Activated naive CD8-positive, alpha-beta T cell treated with anti-CD3 and anti-CD28 coated beads, Interleukin-2, amount 10 ng/mL, durations not matched to agents 7 days and 5 days (primary cell): Measurements from ENCODE around the gene ZNF428. TPM values are rescaled to one million over a fixed set of nuclear protein-coding genes. Genes with fewer than 3 reads are reported as not detected.
"Not testable (repeated sequence)": the region's sequence is repeated elsewhere in the genome, so short reads cannot be mapped to it uniquely, and the experiment has no call there.

Experiments
- ATAC-seq: fragments of 150-1000 bp; cut with Tn5 transposase; one replicate; pipeline ENCODE4 v1.10.0; 2021; ENCODE audit warnings: low read depth, moderate library complexity
- POLR2A ChIA-PET: fragments of 350-600 bp; sonication (Branson Sonifier 250); formaldehyde crosslinking; loops from one replicate; lab custom pipeline; 2021; ENCODE audit warnings: antibody characterized with exemption; lab: Charles Lee
- DNase-seq: peaks from one replicate; pipeline ENCODE4 v3.0.0; 2021
- H3K27ac Mint-ChIP-seq: one replicate; pipeline ENCODE4 v1.8.0; 2022; ENCODE audit warnings: mild to moderate bottlenecking, mixed read lengths
- H3K27me3 Mint-ChIP-seq: one replicate; pipeline ENCODE4 v1.8.0; 2022; ENCODE audit warnings: mild to moderate bottlenecking, moderate library complexity, mixed read lengths
- H3K36me3 Mint-ChIP-seq: one replicate; pipeline ENCODE4 v1.8.0; 2021; ENCODE audit warnings: mild to moderate bottlenecking, mixed read lengths
- H3K4me1 Mint-ChIP-seq: one replicate; pipeline ENCODE4 v1.8.0; 2021; ENCODE audit warnings: mixed read lengths
- H3K4me3 Mint-ChIP-seq: one replicate; pipeline ENCODE4 v1.8.0; 2022; ENCODE audit warnings: mild to moderate bottlenecking, moderate library complexity, mixed read lengths
- H3K9me3 Mint-ChIP-seq: one replicate; pipeline ENCODE4 v1.8.0; 2021; ENCODE audit warnings: mixed read lengths
- total RNA-seq, 2 experiments: library from RNA; stranded (reverse); gene quantifications; one replicate each; pipeline ENCODE4 v1.2.3, GENCODE V29; 2021

ZNF428 gene
- total RNA-seq, 2 experiments from 2014 or later = 23.3 to 23.7 TPM

GRCh38 chr19:43651758-43652545, 32.5 kb upstream of the ZNF428 start:
- Mint-ChIP-seq H3K4me3 (no peak overlapping the region), H3K27me3 (no peaks in the 10 kb centered on the region), H3K9me3 (no peaks in the 10 kb centered on the region), H3K36me3 (peaks cover 28% of the 10 kb centered on the region), H3K4me1 (peaks cover 1% of the 10 kb centered on the region), H3K27ac (no peak overlapping the region)
- ATAC-seq (peak; percentile 60), DNase-seq (peak; percentile 54)
- POLR2A ChIA-PET = no interaction called here

DNA sequence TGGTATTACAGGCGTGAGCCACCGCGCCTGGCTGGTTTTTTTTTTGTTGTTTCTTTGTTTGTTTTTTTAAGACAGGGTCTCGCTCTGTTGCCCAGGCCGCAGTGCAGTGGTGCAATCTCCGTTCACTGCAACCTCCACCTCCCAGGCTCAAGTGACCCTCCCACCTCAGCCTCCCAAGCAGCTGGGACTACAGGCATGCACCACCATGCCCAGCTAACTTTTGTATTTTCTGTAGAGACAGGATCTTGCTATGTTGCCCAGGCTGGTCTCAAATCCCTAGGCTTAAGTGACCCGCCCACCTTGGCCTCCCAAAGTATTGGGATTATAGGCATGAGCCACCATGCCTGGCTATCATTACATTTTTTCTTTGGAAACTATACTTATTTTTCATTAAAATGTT, 30.8 kb upstream of the ZNF428 start:
- POLR2A ChIA-PET = not testable (repeated sequence)

GRCh38 chr19:43649514-43649913, 30.1 kb upstream of the ZNF428 start:
- ATAC-seq = no peak

More for the DNA sequence above, 30.8 kb upstream of the ZNF428 start:
- peaks cover 21% of the 10 kb centered on the region for H3K36me3 Mint-ChIP-seq
- DNase-seq, H3K9me3 Mint-ChIP-seq, H3K27ac Mint-ChIP-seq, H3K4me1 Mint-ChIP-seq, ATAC-seq, H3K27me3 Mint-ChIP-seq, H3K4me3 Mint-ChIP-seq: not testable (repeated sequence)

DNA sequence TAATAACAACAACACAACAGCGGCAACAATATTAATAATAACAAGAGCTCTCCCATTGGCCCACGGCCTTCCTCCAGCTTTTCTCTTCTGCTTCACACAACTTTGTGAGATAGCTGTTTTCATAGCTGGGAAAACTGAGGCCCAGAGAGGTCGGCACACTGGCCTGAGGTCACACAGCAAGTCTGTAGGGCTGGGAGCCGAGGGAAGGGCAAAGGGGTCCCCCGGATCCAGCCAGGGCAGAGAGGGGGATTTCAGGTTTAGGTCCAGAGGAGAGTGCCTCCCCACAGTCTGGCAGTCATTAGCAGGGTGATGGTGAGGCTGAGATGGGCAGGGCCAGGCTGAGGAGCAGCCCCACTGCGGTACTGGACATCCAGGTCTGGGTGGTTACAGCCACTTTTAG, 29.2 kb upstream of the ZNF428 start:
- Mint-ChIP-seq H3K4me3 (no peak overlapping the region), H3K27me3 (peaks cover 2% of the 10 kb centered on the region), H3K9me3 (no peaks in the 10 kb centered on the region), H3K36me3 (peaks cover 14% of the 10 kb centered on the region), H3K27ac (no peak overlapping the region), H3K4me1 (peaks cover 1% of the 10 kb centered on the region)
- ATAC-seq (no peak), DNase-seq (no peak)
- POLR2A ChIA-PET = interaction anchor here (0.9 kb wide), 1 partner anchor 30 kb away, joined by 6 read pairs; no protein-coding TSS in a partner anchor

More at GRCh38 chr19:43649514-43649913, 30.1 kb upstream of the ZNF428 start:
- Mint-ChIP-seq H3K4me1 (peaks cover 1% of the 10 kb centered on the region), H3K4me3 (no peak overlapping the region), H3K27me3 (peaks cover 2% of the 10 kb centered on the region), H3K9me3 (no peaks in the 10 kb centered on the region), H3K36me3 (peaks cover 17% of the 10 kb centered on the region), H3K27ac (no peak overlapping the region)
- POLR2A ChIA-PET = no interaction called here
- DNase-seq = no peak

GRCh38 chr19:43644181-43644580, 24.8 kb upstream of the ZNF428 start:
- peaks cover 21% of the 10 kb centered on the region for H3K27me3 Mint-ChIP-seq
- H3K27ac Mint-ChIP-seq = no peak overlapping the region
- peaks cover 5% of the 10 kb centered on the region for H3K4me1 Mint-ChIP-seq
- DNase-seq (no peak), ATAC-seq (no peak)
- no peak overlapping the region for H3K4me3 Mint-ChIP-seq
- POLR2A ChIA-PET = interaction anchor here (0.7 kb wide), 1 partner anchor 61 kb away, joined by 3 read pairs; no protein-coding TSS in a partner anchor
- peaks cover 8% of the 10 kb centered on the region for H3K36me3 Mint-ChIP-seq
- no peaks in the 10 kb centered on the region for H3K9me3 Mint-ChIP-seq

DNA sequence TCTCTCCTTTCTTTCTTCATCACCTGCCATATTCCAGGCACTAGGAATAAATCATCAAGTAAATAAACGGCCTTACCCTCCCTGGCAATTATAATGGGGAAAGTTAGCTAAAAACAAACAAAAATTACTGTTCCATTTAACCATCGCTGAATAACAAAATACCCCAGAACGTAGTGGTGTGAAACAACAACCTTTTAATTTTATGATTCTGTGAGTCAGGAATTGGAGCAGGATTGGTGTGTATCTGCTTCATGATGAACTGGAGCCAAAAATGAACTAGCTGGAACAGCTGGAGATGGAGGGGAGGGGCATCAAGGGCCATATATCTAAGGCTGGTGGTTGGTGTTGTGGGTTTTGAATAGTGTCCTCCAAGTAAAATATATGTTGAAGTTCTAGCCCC, 23.9 kb upstream of the ZNF428 start:
- POLR2A ChIA-PET = no interaction called here
- peaks cover 29% of the 10 kb centered on the region for H3K27me3 Mint-ChIP-seq
- H3K4me3 Mint-ChIP-seq = no peak overlapping the region
- no peak for DNase-seq
- H3K27ac Mint-ChIP-seq = no peak overlapping the region
- no peak for ATAC-seq
- H3K36me3 Mint-ChIP-seq = peaks cover 7% of the 10 kb centered on the region
- peaks cover 9% of the 10 kb centered on the region for H3K4me1 Mint-ChIP-seq
- H3K9me3 Mint-ChIP-seq = no peaks in the 10 kb centered on the region

GRCh38 chr19:43642531-43642930, 23.1 kb upstream of the ZNF428 start:
- no peaks in the 10 kb centered on the region for H3K9me3 Mint-ChIP-seq
- no peak for ATAC-seq
- POLR2A ChIA-PET = no interaction called here
- no peak for DNase-seq
- peaks cover 37% of the 10 kb centered on the region for H3K27me3 Mint-ChIP-seq
- H3K4me3 Mint-ChIP-seq = no peak overlapping the region
- no peak overlapping the region for H3K27ac Mint-ChIP-seq
- peaks cover 9% of the 10 kb centered on the region for H3K4me1 Mint-ChIP-seq
- peaks cover 7% of the 10 kb centered on the region for H3K36me3 Mint-ChIP-seq

DNA sequence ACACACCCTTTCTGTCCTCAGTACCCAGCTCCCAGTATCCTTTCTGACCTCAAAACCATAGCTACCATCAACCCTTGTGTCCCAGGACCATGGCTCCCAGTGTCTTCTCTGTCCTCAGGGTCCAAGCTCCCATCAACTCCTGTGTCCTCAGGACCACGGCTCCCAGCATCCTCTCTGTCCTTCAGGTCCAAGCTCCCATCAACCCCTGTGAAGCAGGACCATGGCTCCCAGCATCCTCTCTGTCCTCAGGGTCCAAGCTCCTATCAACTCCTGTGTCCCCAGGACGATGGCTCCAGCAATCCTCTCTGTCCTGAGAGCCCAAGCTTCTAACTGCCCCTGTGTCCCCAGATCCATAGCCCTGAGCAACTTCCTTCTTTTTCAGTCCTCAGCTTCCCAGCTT, 21.9 kb upstream of the ZNF428 start:
- Mint-ChIP-seq H3K27me3 (peaks cover 45% of the 10 kb centered on the region), H3K9me3 (no peaks in the 10 kb centered on the region), H3K4me3 (no peak overlapping the region), H3K36me3 (peaks cover 3% of the 10 kb centered on the region), H3K27ac (no peak overlapping the region), H3K4me1 (peaks cover 10% of the 10 kb centered on the region)
- POLR2A ChIA-PET = interaction anchor here (0.6 kb wide), 1 partner anchor 84 kb away, joined by 3 read pairs; no protein-coding TSS in a partner anchor
- DNase-seq (no peak), ATAC-seq (no peak)

DNA sequence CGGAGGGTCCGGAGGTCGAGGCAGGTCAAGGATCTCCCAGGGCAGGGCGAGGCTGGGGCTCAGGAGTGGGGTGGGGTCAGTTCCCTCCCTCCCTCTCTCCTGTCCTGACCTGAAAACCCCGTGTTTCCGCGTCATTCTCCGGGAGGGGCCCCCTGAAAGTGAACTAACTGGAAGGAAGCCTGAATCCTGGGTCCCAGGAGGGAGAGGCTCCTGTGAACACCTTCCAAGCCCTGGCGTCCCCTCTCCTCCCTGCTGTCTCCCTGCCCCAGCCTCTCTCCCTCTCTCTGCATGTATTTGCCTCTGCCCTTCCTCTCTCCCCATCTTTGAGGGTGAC, 21.0 kb upstream of the ZNF428 start:
- Mint-ChIP-seq H3K27me3 (peaks cover 45% of the 10 kb centered on the region), H3K36me3 (no peaks in the 10 kb centered on the region), H3K4me3 (peak overlapping the region; percentile 75), H3K9me3 (no peaks in the 10 kb centered on the region), H3K4me1 (peaks cover 10% of the 10 kb centered on the region), H3K27ac (peak overlapping the region; percentile 26)
- no peak for DNase-seq
- POLR2A ChIA-PET = no interaction called here
- no peak for ATAC-seq

DNA sequence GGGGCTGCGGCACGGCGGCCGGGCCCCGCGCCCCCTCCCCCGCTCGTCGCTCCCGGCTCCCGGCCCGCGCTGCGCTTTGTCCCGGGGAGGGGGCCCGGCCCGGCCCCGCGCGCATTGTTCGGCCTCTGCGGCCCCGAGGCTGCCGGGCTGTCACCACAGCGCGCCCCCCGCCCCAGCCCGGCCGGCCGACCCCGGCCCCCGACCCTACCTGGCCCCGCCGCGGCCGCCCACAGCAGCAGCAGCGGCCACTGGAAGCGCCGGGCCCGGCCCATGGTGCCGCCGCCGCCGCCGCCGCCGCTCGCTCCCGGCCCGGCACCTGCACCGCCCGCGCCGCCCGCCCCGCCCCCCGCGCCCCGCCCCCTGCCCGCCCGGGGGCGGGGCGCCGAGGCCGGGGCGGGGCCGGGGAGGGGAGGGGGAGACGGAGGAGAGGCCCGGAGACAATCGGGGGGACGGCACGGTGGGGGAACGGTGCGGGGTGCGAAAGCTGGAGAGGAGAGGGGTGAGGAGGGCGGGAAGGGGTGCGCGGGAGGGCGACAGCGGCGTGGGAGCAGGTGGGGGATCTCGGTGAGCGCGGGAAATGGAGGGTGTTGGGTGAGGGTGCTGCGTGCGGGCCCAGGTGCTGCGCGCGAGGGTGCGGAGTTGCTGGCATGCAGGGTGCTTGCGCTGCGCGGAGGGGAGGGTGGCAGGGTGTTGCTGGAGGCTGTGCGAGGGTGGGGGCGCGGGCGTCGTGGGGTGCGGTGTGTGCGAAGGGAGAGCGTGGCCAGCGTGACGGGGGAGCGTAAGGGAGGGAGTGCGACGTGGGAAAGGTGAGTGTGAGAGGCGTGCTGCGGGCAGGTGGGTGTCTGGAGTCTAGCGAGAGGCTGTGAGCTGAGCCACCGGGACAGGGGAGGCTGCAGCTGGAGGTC, 20.3 kb upstream of the ZNF428 start, which contains the start of gene CADM4:
Gene CADM4, minus strand, starts transcription at position 332 of the 905 bp plus-strand sequence. Its CDS starts 60 bp downstream, at position 272.
- no peaks in the 10 kb centered on the region for H3K36me3 Mint-ChIP-seq
- peaks cover 45% of the 10 kb centered on the region for H3K27me3 Mint-ChIP-seq
- peaks cover 11% of the 10 kb centered on the region for H3K4me1 Mint-ChIP-seq
- H3K9me3 Mint-ChIP-seq = no peaks in the 10 kb centered on the region
- peak within 1 kb of the TSS; percentile 75 for H3K4me3 Mint-ChIP-seq
- POLR2A ChIA-PET = no interaction called here
- ATAC-seq = peak; percentile 73
- H3K27ac Mint-ChIP-seq = peak within 1 kb of the TSS; percentile 65
- DNase-seq = peak; percentile 67

- POLR2A ChIA-PET = no interaction called here
- DNase-seq (no peak), ATAC-seq (no peak)
- H3K27me3 Mint-ChIP-seq = peaks cover 45% of the 10 kb centered on the region
- H3K27ac Mint-ChIP-seq = peak overlapping the region; percentile 65
- no peaks in the 10 kb centered on the region for H3K9me3 Mint-ChIP-seq
- peaks cover 11% of the 10 kb centered on the region for H3K4me1 Mint-ChIP-seq
- peak overlapping the region; percentile 72 for H3K4me3 Mint-ChIP-seq
- no peaks in the 10 kb centered on the region for H3K36me3 Mint-ChIP-seq
Measured at GRCh38 chr19:43638995-43639518, 19.6 kb upstream of the ZNF428 start.

- DNase-seq = no peak
- H3K4me1 Mint-ChIP-seq = peaks cover 11% of the 10 kb centered on the region
- H3K27ac Mint-ChIP-seq = no peak overlapping the region
- H3K27me3 Mint-ChIP-seq = peaks cover 47% of the 10 kb centered on the region
- no peak for ATAC-seq
- H3K36me3 Mint-ChIP-seq = no peaks in the 10 kb centered on the region
- peak overlapping the region; percentile 72 for H3K4me3 Mint-ChIP-seq
- no peaks in the 10 kb centered on the region for H3K9me3 Mint-ChIP-seq
- POLR2A ChIA-PET = no interaction called here
Measured at GRCh38 chr19:43638214-43638994, 19.0 kb upstream of the ZNF428 start.
